GM12874 (cell line): ENCODE data around the gene LEAP2.
A peak's percentile ranks its signal among the peaks of the same experiment; 100 is the strongest.

Experiments used
- CTCF ChIP-seq: IDR thresholded peaks from 2 replicates; pipeline ENCODE4 v1.5.1; 2011; ENCODE audit warnings: low read depth, mild to moderate bottlenecking, control low read depth, low read length, moderate library complexity; ENCODE audit not compliant: insufficient read depth

Gene LEAP2

GRCh38 chr5:132872788-132873118, 715 bp upstream of the LEAP2 start:
- no peak for TF ChIP-seq CTCF

GRCh38 chr5:132873930-132874271, 433 bp downstream of the LEAP2 start:
- no peak for TF ChIP-seq CTCF

- TF ChIP-seq CTCF: no peak
Measured at GRCh38 chr5:132876020-132876759, 2.7 kb downstream of the LEAP2 start.

DNA sequence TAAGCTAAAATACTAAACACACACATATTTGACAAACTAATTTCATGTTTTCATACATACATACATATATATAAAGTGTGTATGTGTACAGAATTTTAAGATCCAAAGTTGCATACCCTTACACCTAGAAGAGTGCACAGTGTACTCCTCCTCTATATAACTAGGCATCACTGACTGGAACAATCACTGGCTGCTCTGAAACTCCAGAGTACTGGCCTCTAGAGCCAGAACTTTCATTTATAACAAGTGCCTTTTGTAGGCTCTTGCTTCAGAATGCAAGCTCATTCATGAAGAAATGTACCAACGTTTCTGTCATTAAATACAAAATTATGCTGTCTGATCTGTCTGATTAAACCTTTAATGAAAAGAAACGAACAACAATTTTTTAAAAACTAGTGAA, 4.0 kb downstream of the LEAP2 start:
- no peak for TF ChIP-seq CTCF

GRCh38 chr5:132877938-132878337, 4.5 kb downstream of the LEAP2 start:
- TF ChIP-seq CTCF: no peak

DNA sequence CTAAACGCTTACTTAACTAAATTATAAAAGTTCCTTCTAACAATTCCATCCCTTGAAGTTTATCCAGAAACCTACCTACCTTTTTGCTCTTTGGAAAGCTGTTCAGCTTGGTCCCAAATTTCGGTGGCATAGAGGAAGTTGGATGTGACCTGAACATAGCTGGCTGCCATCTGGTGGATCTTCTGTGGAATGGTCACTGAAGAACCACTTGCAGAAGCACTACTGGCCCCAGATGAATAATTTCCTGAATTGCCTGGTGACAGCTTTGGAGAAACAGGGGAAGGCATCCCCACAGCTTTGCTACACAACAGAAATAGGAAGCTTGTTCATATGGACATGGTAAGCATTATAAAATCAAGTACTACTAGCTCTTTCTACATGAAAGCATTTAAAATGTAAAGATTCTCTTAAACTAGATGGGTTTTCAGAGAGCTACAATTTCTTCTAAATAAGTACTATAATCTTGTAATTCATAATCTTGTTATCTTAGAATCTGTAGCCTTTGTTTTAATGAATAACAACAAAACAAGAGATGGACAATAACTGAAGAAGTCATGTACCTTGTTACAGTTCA, 9.9 kb downstream of the LEAP2 start:
- peak; percentile 69 for TF ChIP-seq CTCF

- TF ChIP-seq CTCF: no peak
Measured at GRCh38 chr5:132884548-132884947, 11.1 kb downstream of the LEAP2 start.
